Neural cell (in vitro differentiated cells): ENCODE measurements around the gene PAMR1. TPM values are rescaled to one million over a fixed set of nuclear protein-coding genes. Genes with fewer than 3 reads are reported as not detected.

ENCODE experiments used
- H2AFZ ChIP-seq: fragments of 200-600, 300-800 bp; sonication (generic), shearing (Covaris generic); 2 replicates; pipeline ENCODE4 v1.6.0; 2014; ENCODE audit warnings: low read depth, mild to moderate bottlenecking, antibody characterized with exemption, low read length, moderate library complexity
- H3F3A ChIP-seq: fragments of 200-600 bp; shearing (Covaris generic); 2 replicates; pipeline ENCODE4 v1.6.1; 2016; ENCODE audit warnings: mild to moderate bottlenecking, moderate library complexity, mixed read lengths, antibody characterized with exemption, low read length; ENCODE audit not compliant: insufficient read depth, poor library complexity, severe bottlenecking
- H3K27ac ChIP-seq: fragments of 200-600, 300-800 bp; sonication (generic), shearing (Covaris generic); 2 replicates; pipeline ENCODE4 v1.5.1; 2014; ENCODE audit warnings: mild to moderate bottlenecking, low read length, moderate library complexity
- H3K27me3 ChIP-seq: fragments of 300-800, 200-600 bp; sonication (generic), shearing (Covaris generic); 2 replicates; pipeline ENCODE4 v1.6.0; 2014; ENCODE audit warnings: mild to moderate bottlenecking, low read depth, low read length, moderate library complexity; ENCODE audit not compliant: insufficient read depth
- H3K36me3 ChIP-seq: fragments of 300-800, 200-600 bp; sonication (generic), shearing (Covaris generic); 2 replicates; pipeline ENCODE4 v1.5.1; 2014; ENCODE audit warnings: mild to moderate bottlenecking, antibody characterized with exemption, low read length, moderate library complexity; ENCODE audit not compliant: insufficient read depth
- H3K4me2 ChIP-seq: fragments of 300-800, 200-600 bp; sonication (generic), shearing (Covaris generic); 2 replicates; pipeline ENCODE4 v1.6.0; 2014; ENCODE audit warnings: mild to moderate bottlenecking, low read length
- H3K4me3 ChIP-seq: fragments of 300-800, 200-600 bp; sonication (generic), shearing (Covaris generic); 2 replicates; pipeline ENCODE4 v1.5.1; 2014; ENCODE audit warnings: mild to moderate bottlenecking, low read length, moderate library complexity
- H3K79me2 ChIP-seq: fragments of 200-600 bp; shearing (Covaris generic); replicated peaks from 2 replicates; pipeline ENCODE4 v1.6.0; 2014; ENCODE audit warnings: mild to moderate bottlenecking, low read length, moderate library complexity; ENCODE audit not compliant: insufficient read depth
- H3K9ac ChIP-seq: fragments of 300-800, 200-600 bp; sonication (generic), shearing (Covaris generic); 2 replicates; pipeline ENCODE4 v1.6.1; 2016; ENCODE audit warnings: mild to moderate bottlenecking, low read length, mixed read lengths
- H3K9me2 ChIP-seq: fragments of 200-600 bp; shearing (Covaris generic); 2 replicates; pipeline ENCODE4 v1.6.1; 2016; ENCODE audit warnings: mild to moderate bottlenecking, low read length, mixed read lengths; ENCODE audit not compliant: insufficient read depth
- H3K9me3 ChIP-seq: fragments of 200-600, 300-800 bp; sonication (generic), shearing (Covaris generic); 2 replicates; pipeline ENCODE4 v1.6.1; 2016; ENCODE audit warnings: mild to moderate bottlenecking, mixed run types, low read length, moderate library complexity, mixed read lengths
- H4K20me1 ChIP-seq: fragments of 200-600 bp; shearing (Covaris generic); 2 replicates; pipeline ENCODE4 v1.6.1; 2016; ENCODE audit warnings: mild to moderate bottlenecking, mixed run types; ENCODE audit not compliant: insufficient read depth
- EP300 ChIP-seq: fragments of 450-650 bp; conservative IDR thresholded peaks from 2 replicates; pipeline ENCODE4 v1.6.1; 2014; ENCODE audit warnings: antibody characterized with exemption, mild to moderate bottlenecking, moderate library complexity; ENCODE audit not compliant: poor library complexity, severe bottlenecking
- EZH2 ChIP-seq: fragments of 200-600, 300-800 bp; shearing (Covaris generic), sonication (generic); IDR thresholded peaks from 2 replicates; pipeline ENCODE4 v1.6.1; 2014; ENCODE audit warnings: antibody characterized with exemption, low read length, borderline replicate concordance, mild to moderate bottlenecking; ENCODE audit not compliant: insufficient read depth, poor library complexity, severe bottlenecking
- MXI1 ChIP-seq: fragments of 450-650 bp; conservative IDR thresholded peaks from 2 replicates; pipeline ENCODE4 v1.6.1; 2014; ENCODE audit warnings: antibody characterized with exemption, mild to moderate bottlenecking; ENCODE audit not compliant: poor library complexity, severe bottlenecking
- POLR2AphosphoS5 ChIP-seq: IDR thresholded peaks from 2 replicates; pipeline ENCODE4 v1.6.1; 2012
- RAD21 ChIP-seq: fragments of 450-650 bp; conservative IDR thresholded peaks from 2 replicates; pipeline ENCODE4 v1.6.1; 2014; ENCODE audit warnings: antibody characterized with exemption, mild to moderate bottlenecking, moderate library complexity
- REST ChIP-seq: IDR thresholded peaks from 2 replicates; pipeline ENCODE4 v1.6.1; 2012; ENCODE audit warnings: borderline replicate concordance
- SMC3 ChIP-seq: fragments of 450-650 bp; conservative IDR thresholded peaks from 2 replicates; pipeline ENCODE4 v1.6.1; 2014; ENCODE audit warnings: antibody characterized with exemption, mild to moderate bottlenecking, moderate library complexity; ENCODE audit not compliant: poor library complexity
- TAF1 ChIP-seq: IDR thresholded peaks from 2 replicates; pipeline ENCODE4 v1.6.1; 2012; ENCODE audit warnings: low read depth
- polyA plus RNA-seq: library from polyadenylated mRNA; depleted of rRNA; stranded (reverse); fragments of >200 nt; gene quantifications from 2 replicates; pipeline ENCODE4 v1.2.3, GENCODE V29; 2014
- TF ChIP-seq, protein P1 (sequence below): fragments of 450-650 bp; IDR thresholded peaks from 2 replicates; pipeline ENCODE4 v1.5.1; 2014; ENCODE audit warnings: antibody characterized with exemption, mild to moderate bottlenecking, moderate library complexity; ENCODE audit not compliant: poor library complexity, severe bottlenecking

Gene PAMR1
- polyA plus RNA-seq, 1 donor from 2014 or later: 0.48 TPM

GRCh38 chr11:35426351-35426750 lies 99.1 kb downstream of the PAMR1 start:
- Histone ChIP-seq H3K9me3 (no peaks in the 10 kb centered on the region), H3K36me3 (no peaks in the 10 kb centered on the region), H3K27me3 (no peaks in the 10 kb centered on the region), H3F3A (no peaks in the 10 kb centered on the region), H4K20me1 (no peaks in the 10 kb centered on the region), H3K9ac (peak overlapping the region; percentile 24), H3K9me2 (no peaks in the 10 kb centered on the region), H3K4me2 (no peak overlapping the region), H2AFZ (peak overlapping the region; percentile 73), H3K27ac (peak overlapping the region; percentile 44), H3K79me2 (no peaks in the 10 kb centered on the region), H3K4me3 (no peak overlapping the region)
- TF ChIP-seq SMC3: no peak
- TF ChIP-seq POLR2AphosphoS5: peak; percentile 15

- Histone ChIP-seq H4K20me1 (no peaks in the 10 kb centered on the region), H3K27me3 (no peaks in the 10 kb centered on the region), H3K9ac (peak overlapping the region; percentile 24), H3F3A (no peaks in the 10 kb centered on the region), H3K4me3 (no peak overlapping the region), H3K27ac (peak overlapping the region; percentile 44), H3K9me2 (no peaks in the 10 kb centered on the region), H2AFZ (peak overlapping the region; percentile 73), H3K4me2 (no peak overlapping the region), H3K36me3 (no peaks in the 10 kb centered on the region), H3K9me3 (no peaks in the 10 kb centered on the region), H3K79me2 (no peaks in the 10 kb centered on the region)
- TF ChIP-seq POLR2AphosphoS5: no peak
- TF ChIP-seq MXI1: no peak
- TF ChIP-seq REST: no peak
- TF ChIP-seq RAD21: no peak
- TF ChIP-seq EP300: no peak
- TF ChIP-seq EZH2: no peak
- TF ChIP-seq TAF1: no peak
- TF ChIP-seq SMC3: no peak
- TF ChIP-seq, protein P1, sequence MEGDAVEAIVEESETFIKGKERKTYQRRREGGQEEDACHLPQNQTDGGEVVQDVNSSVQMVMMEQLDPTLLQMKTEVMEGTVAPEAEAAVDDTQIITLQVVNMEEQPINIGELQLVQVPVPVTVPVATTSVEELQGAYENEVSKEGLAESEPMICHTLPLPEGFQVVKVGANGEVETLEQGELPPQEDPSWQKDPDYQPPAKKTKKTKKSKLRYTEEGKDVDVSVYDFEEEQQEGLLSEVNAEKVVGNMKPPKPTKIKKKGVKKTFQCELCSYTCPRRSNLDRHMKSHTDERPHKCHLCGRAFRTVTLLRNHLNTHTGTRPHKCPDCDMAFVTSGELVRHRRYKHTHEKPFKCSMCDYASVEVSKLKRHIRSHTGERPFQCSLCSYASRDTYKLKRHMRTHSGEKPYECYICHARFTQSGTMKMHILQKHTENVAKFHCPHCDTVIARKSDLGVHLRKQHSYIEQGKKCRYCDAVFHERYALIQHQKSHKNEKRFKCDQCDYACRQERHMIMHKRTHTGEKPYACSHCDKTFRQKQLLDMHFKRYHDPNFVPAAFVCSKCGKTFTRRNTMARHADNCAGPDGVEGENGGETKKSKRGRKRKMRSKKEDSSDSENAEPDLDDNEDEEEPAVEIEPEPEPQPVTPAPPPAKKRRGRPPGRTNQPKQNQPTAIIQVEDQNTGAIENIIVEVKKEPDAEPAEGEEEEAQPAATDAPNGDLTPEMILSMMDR: no peak
Observed at GRCh38 chr11:35425603-35426212, 99.7 kb downstream of the PAMR1 start.
